ENCODE data around the gene SLC22A31. TPM values are rescaled to one million over a fixed set of nuclear protein-coding genes. Genes with fewer than 3 reads are reported as not detected.
"Not testable (repeated sequence)": the region's sequence is repeated elsewhere in the genome, so short reads cannot be mapped to it uniquely, and the experiment has no call there.

Gene SLC22A31
- total RNA-seq, 1 donor from 2014 or later, result not detected

DNA sequence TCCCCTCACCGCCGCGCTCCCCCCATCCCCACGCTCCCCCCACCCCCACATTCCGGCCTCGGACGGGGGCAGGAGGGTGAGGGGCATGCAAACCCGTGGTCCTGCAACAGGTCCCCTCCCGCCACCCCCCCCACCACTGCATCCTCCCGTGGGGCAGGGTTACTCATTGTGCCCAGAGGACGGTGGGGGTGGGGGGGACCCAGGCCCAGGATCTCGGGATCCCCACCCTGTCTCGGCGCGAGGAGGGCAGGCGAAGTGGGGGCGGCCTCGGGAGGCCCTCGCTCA is 8.5 kb downstream of the SLC22A31 start:
- Mint-ChIP-seq H3K27me3 (no peaks in the 10 kb centered on the region), H3K27ac (no peak overlapping the region), H3K4me1 (peaks cover 3% of the 10 kb centered on the region), H3K36me3 (ENCODE audit: low read depth) (no peaks in the 10 kb centered on the region), H3K4me3 (no peak overlapping the region), H3K9me3 (no peaks in the 10 kb centered on the region)
- CTCF ChIA-PET, result no interaction called here
- intact Hi-C loops (cut with micrococcal nuclease), result loop anchor here (1.0 kb wide), 1 partner anchor 21 kb away; the partner anchor contains the start of gene CDH15
- ATAC-seq (ENCODE audit: low read depth) (no peak), DNase-seq (no peak)
- TF ChIP-seq, protein P1, sequence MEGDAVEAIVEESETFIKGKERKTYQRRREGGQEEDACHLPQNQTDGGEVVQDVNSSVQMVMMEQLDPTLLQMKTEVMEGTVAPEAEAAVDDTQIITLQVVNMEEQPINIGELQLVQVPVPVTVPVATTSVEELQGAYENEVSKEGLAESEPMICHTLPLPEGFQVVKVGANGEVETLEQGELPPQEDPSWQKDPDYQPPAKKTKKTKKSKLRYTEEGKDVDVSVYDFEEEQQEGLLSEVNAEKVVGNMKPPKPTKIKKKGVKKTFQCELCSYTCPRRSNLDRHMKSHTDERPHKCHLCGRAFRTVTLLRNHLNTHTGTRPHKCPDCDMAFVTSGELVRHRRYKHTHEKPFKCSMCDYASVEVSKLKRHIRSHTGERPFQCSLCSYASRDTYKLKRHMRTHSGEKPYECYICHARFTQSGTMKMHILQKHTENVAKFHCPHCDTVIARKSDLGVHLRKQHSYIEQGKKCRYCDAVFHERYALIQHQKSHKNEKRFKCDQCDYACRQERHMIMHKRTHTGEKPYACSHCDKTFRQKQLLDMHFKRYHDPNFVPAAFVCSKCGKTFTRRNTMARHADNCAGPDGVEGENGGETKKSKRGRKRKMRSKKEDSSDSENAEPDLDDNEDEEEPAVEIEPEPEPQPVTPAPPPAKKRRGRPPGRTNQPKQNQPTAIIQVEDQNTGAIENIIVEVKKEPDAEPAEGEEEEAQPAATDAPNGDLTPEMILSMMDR (IDR thresholded peaks at IDR 0.05), result no peak
- POLR2A ChIA-PET, result no interaction called here

DNA sequence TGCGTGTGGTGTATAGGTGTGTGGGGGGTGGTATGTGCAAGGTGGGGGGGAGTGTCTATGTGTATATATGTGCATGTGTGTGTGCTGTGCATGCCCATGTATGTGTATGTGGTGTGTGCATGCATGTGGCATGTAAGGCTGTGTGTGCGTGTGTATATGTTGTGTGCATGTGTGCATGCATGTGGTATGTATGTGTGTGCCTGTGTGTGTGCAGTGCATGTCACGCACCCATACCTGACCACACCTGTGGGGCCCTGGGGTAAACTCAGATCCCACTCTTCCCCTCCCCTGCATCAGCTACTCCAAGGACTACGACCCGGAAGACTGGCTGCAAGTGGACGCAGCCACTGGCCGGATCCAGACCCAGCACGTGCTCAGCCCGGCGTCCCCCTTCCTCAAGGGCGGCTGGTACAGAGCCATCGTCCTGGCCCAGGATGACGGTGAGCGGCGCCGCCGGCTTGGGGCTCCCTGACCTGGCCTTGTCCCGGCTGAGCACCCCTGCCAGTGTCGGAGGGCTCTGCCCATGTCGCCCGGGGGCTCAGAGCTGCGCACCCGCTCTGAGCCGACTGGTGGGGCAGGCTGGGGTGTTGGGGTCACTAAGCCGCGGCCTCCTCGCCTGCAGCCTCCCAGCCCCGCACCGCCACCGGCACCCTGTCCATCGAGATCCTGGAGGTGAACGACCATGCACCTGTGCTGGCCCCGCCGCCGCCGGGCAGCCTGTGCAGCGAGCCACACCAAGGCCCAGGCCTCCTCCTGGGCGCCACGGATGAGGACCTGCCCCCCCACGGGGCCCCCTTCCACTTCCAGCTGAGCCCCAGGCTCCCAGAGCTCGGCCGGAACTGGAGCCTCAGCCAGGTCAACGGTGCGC is 9.1 kb downstream of the SLC22A31 start:
- TF ChIP-seq, protein P1 (IDR thresholded peaks at IDR 0.05), result no peak
- ChIA-PET POLR2A (no interaction called here), CTCF (no interaction called here)
- H3K4me3 Mint-ChIP-seq, result no peak overlapping the region
- H3K9me3 Mint-ChIP-seq, result no peaks in the 10 kb centered on the region
- H3K27me3 Mint-ChIP-seq, result no peaks in the 10 kb centered on the region
- intact Hi-C loops (cut with micrococcal nuclease), result no loop called here
- no peak for DNase-seq
- H3K27ac Mint-ChIP-seq, result no peak overlapping the region
- no peaks in the 10 kb centered on the region for H3K36me3 Mint-ChIP-seq (ENCODE audit: low read depth)
- ATAC-seq (ENCODE audit: low read depth), result no peak
- H3K4me1 Mint-ChIP-seq, result peaks cover 3% of the 10 kb centered on the region

DNA sequence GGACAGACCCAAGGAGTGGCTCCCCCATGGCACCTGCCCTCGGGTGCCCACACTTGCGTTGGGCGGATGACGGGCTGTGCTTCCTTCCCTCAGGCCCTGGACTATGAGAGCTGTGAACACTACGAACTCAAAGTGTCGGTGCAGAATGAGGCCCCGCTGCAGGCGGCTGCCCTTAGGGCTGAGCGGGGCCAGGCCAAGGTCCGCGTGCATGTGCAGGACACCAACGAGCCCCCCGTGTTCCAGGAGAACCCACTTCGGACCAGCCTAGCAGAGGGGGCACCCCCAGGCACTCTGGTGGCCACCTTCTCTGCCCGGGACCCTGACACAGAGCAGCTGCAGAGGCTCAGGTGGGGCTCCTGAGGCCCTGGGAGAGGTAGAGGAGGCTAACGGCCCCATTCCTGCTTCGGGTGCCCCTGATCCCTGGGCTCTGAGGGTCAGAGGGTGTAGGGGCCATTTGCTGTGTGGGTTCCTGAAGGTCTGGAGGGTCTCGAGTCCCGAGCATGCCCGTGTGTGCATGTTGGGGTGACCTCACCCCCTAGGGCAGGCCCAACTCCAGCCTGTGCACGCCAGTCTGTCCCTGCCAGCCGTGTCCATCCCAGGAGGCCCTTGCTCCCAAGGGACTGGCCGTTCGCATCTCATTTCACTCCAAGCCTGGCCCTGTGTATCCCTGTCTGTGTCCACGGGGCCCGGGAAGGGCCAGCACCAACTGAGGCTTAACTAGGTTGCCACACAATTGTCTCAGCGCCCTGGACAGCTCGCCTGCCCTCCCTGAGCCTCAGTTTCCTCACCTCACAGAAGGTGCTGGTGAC is 10.0 kb downstream of the SLC22A31 start:
- Mint-ChIP-seq H3K4me3 (no peak overlapping the region), H3K9me3 (no peaks in the 10 kb centered on the region), H3K27ac (no peak overlapping the region), H3K27me3 (no peaks in the 10 kb centered on the region), H3K4me1 (peaks cover 3% of the 10 kb centered on the region), H3K36me3 (ENCODE audit: low read depth) (no peaks in the 10 kb centered on the region)
- DNase-seq (no peak), ATAC-seq (ENCODE audit: low read depth) (no peak)
- intact Hi-C loops (cut with micrococcal nuclease), result no loop called here
- ChIA-PET CTCF (no interaction called here), POLR2A (no interaction called here)
- TF ChIP-seq, protein P1 (IDR thresholded peaks at IDR 0.05), result no peak

DNA sequence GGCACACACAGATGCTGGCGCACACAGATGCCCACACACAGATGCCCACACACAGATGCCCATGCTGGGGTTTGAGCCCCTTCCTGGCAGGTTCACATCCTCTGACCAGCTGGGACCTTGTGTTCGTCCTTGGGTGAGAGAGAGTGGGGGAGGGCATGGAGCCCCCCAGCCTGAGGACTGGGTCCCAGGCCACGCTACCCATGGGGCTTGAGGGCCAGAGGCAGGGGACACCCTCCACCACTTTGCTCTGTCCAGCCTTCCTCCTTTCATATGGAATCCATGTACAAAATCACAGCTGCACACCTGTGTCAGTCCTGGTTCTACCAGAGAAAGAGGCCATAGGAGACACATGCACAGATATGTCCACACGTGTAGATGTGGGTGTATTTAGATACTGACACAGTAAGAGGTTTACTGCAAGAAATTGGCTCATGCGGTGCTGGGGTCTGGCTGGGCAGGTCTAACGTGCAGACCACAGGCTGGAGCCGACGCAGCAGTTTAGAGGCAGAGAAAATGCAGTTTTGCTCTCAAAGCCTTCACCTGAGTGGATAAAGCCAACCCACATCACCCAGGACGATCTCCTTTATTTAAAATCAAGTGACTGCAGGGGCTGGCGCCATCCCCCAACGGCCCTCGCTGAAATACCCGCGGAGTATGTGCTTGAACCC is 10.8 kb downstream of the SLC22A31 start:
- POLR2A ChIA-PET, result no interaction called here
- peaks cover 3% of the 10 kb centered on the region for H3K4me1 Mint-ChIP-seq
- TF ChIP-seq, protein P1 (IDR thresholded peaks at IDR 0.05), result no peak
- no peaks in the 10 kb centered on the region for H3K27me3 Mint-ChIP-seq
- DNase-seq (no peak), ATAC-seq (ENCODE audit: low read depth) (no peak)
- no peaks in the 10 kb centered on the region for H3K9me3 Mint-ChIP-seq
- no peak overlapping the region for H3K4me3 Mint-ChIP-seq
- H3K36me3 Mint-ChIP-seq (ENCODE audit: low read depth), result no peaks in the 10 kb centered on the region
- no peak overlapping the region for H3K27ac Mint-ChIP-seq
- CTCF ChIA-PET, result no interaction called here
- intact Hi-C loops (cut with micrococcal nuclease), result no loop called here

DNA sequence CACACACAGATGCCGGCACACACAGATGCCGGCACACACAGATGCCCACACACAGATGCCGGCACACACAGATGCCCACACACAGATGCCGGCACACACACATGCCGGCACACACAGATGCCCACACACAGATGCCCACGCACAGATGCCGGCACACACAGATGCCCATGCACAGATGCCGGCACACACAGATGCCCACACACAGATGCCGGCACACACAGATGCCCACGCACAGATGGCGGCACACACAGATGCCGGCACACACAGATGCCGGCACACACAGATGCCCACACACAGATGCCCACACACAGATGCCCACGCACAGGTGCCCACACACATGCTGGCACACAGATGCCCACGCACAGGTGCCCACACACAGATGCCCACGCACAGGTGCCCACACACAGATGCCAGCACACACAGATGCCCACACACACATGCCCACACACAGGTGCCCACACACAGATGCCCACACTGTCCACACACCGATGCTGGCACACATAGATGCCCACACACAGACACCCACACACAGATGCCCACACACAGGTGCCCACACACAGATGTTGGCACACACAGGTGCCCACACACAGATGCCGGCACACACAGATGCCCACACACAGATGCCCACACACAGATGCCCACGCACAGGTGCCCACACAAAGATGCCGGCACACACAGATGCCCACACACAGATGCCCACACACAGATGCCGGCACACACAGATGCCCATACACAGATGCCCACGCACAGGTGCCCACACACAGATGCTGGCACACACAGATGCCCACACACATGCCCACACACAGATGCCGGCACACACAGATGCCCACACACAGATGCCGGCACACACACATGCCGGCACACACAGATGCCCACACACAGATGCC is 11.6 kb downstream of the SLC22A31 start:
- intact Hi-C loops (cut with micrococcal nuclease); DNase-seq; H3K9me3 Mint-ChIP-seq; H3K4me3 Mint-ChIP-seq; ATAC-seq (ENCODE audit: low read depth); H3K27ac Mint-ChIP-seq; H3K36me3 Mint-ChIP-seq (ENCODE audit: low read depth); POLR2A ChIA-PET; H3K27me3 Mint-ChIP-seq; H3K4me1 Mint-ChIP-seq; CTCF ChIA-PET: not testable (repeated sequence)

All from activated B cell treated with CpG ODN at 0.5 μM for 24 hours (primary cell).